Stomach (tissue), 9 donors: ENCODE measurements around the gene SHLD2. TPM values are rescaled to one million over a fixed set of nuclear protein-coding genes. Genes with fewer than 3 reads are reported as not detected.
"Not testable (repeated sequence)": the region's sequence is repeated elsewhere in the genome, so short reads cannot be mapped to it uniquely, and the experiment has no call there.

ENCODE experiments used
- DNase-seq, 2 donors: peaks; one replicate each; pipeline versions ENCODE4 v3.0.0 to v3.0.0-alpha.2; 2013 to 2019
- H3K27ac ChIP-seq, 5 donors: fragments of 200-600 bp in 4 of 5; sonication (generic) in 4 of 5; one replicate each; pipeline ENCODE4 v1.5.1; 2013 to 2019; ENCODE audit warnings: mild to moderate bottlenecking in 1 of 5, moderate library complexity in 1 of 5
- H3K27me3 ChIP-seq, 3 donors: fragments of 200-600 bp; sonication (generic); one replicate each; pipeline ENCODE4 v1.5.1; 2017 to 2019; ENCODE audit warnings: mixed run types in 1 of 3
- H3K36me3 ChIP-seq, 4 donors: fragments of 200-600 bp; sonication (generic); 1 replicate in 3 of 4; 2 replicates in 1 of 4; pipeline ENCODE4 v1.5.1; 2016 to 2019
- H3K4me1 ChIP-seq, 4 donors: fragments of 200-600 bp; sonication (generic); one replicate each; pipeline ENCODE4 v1.5.1; 2016 to 2019
- H3K4me3 ChIP-seq, 4 donors: fragments of 200-600 bp; sonication (generic) in 3 of 4; one replicate each; pipeline ENCODE4 v1.5.1; 2016 to 2019; ENCODE audit warnings: mild to moderate bottlenecking in 1 of 4
- H3K9me3 ChIP-seq, 4 donors: fragments of 200-600 bp; sonication (generic); one replicate each; pipeline ENCODE4 v1.5.1; 2016 to 2019
- WGBS, 5 donors: extraction: QIAGEN DNeasy Blood & Tissue Kit in 3 of 5; methylation state at CpG; one replicate each; pipeline versions ENCODE4 v1.1.5 to v1.1.7; 2013 to 2018; 5-methylcytosine and 5-hydroxymethylcytosine counted together
- intact Hi-C: fragments of 100-400 bp; cut with DNase I; formaldehyde crosslinking; loops from one replicate; pipeline ENCODE4 v1.15.1; 2023; ENCODE audit warnings: low total_unique reads
- polyA plus RNA-seq, 3 donors: library from polyadenylated mRNA; stranded (reverse); fragments of 200-250 nt; gene quantifications; one replicate each; pipeline ENCODE4 v1.2.3, GENCODE V29; 2013
- total RNA-seq, 5 donors: library from RNA; depleted of rRNA; stranded (reverse); fragments of >200 nt; gene quantifications; one replicate each; pipeline versions ENCODE4 v1.1.0 to v1.2.3, GENCODE V29; 2014 to 2016
- donor health status: healthy with polysubstance abuse.
- donor health status: Bipolar disorder and iron deficiency.
- donor health status: healthy.

The SHLD2 gene
- total and polyA plus RNA-seq, 8 donors, result 11.6 to 76.2 (median 18.0) TPM

DNA sequence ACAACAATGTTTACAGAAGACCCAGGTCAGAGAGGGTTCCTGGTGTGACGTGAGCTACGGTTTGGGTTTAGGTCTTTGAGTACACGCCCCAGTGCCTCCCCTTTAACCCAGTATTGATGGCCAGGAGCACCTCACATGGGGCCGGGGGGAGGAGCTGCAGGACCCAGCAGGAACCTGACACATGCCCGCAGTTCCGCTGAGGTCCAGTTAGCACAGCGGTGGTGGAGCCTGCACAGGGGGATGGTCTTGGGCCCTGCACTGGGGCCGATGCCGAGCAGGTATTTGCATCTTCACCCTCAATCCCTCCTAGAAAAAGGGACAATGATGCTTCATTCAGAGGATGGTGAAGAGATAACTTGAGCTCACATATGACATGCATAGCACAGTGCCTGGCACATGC lies 134.2 kb downstream of the SHLD2 start:
- H3K4me1 ChIP-seq, H3K27ac ChIP-seq, H3K9me3 ChIP-seq, H3K36me3 ChIP-seq, H3K4me3 ChIP-seq, intact Hi-C loops, H3K27me3 ChIP-seq, DNase-seq: not testable (repeated sequence)
- WGBS, 5 donors, result 85 to 98% (median 90%) methylated on average over 6 to 9 of the region's 9 CpGs

- DNase-seq, H3K9me3 ChIP-seq, H3K4me1 ChIP-seq, H3K4me3 ChIP-seq, intact Hi-C loops, H3K36me3 ChIP-seq, H3K27ac ChIP-seq, H3K27me3 ChIP-seq: not testable (repeated sequence)
- 60 to 80% (median 64%) methylated on average over 1 to 5 of the region's 7 CpGs; no CpG with 5 or more reads in 2 of the 5 donors for WGBS, 5 donors
These were observed 139.8 kb downstream of the SHLD2 start for GRCh38 chr10:87234854-87235253.

DNA sequence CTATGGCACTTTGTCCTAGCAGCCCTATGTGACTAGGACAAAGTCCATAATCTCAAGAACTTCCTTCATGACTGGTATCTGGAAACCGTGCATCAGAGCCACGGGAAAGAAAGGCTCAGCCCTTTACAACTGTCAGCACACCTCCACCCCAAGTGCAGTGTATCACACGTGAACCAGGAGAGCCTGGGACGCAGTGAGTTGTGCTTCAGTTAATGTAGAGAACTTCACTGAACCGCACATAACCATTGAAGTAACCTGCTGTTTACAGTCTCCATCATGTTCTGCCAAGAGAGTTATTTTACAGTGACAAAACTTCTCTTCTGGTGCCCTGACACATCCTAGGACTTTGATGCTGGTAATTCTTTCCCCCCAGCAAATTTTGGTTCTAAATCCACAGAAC lies 142.2 kb downstream of the SHLD2 start:
- H3K9me3 ChIP-seq, H3K27me3 ChIP-seq, H3K27ac ChIP-seq, DNase-seq, H3K4me3 ChIP-seq, intact Hi-C loops, H3K4me1 ChIP-seq, H3K36me3 ChIP-seq: not testable (repeated sequence)
- WGBS, 5 donors, result 96 to 100% (median 98%) methylated on average over 3 of the region's 5 CpGs

DNA sequence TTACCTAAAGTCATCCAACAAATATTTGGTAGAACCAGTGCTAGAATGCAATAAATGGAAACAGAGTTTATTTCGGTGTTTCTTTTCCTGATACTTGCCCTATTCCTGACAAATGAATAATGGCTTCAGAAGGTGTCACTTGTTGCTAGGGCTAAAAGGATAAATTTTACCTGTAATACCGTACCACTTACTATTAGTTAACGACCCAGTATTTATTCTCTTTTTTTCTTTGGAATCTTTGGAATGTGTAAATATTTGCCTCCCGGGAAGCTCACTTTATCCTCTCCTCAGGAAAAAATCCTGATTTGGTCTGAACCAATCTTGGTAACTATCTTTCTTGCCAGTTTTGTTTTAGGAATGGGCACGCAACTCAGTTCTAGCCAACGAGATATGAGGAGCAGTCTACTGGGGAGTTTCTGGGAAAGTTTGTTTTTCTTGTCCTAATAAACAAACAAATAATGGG lies 144.4 kb downstream of the SHLD2 start:
- H3K27ac ChIP-seq, DNase-seq, H3K4me3 ChIP-seq, intact Hi-C loops, H3K36me3 ChIP-seq, H3K27me3 ChIP-seq, H3K9me3 ChIP-seq, H3K4me1 ChIP-seq: not testable (repeated sequence)
- 22 to 69% (median 41%) methylated on average over 2 of the region's 6 CpGs; no CpG with 5 or more reads in 1 of the 5 donors for WGBS, 5 donors

Other genes starting within 250 kb of the SHLD2 start
- 10 to 100 TPM in 3 of 5 donors, 1 to 10 TPM in 2; 1.8 to 40.0 (median 12.9) TPM for gene MMRN2, start 137.6 kb upstream of the SHLD2 start, total RNA-seq
- gene MMRN2, start 137.6 kb upstream of the SHLD2 start, polyA plus RNA-seq, result 1 to 10 TPM in 2 of 3 donors, under 1 TPM in 1; 1.00 to 5.0 (median 3.1) TPM
- gene SNCG, start 136.6 kb upstream of the SHLD2 start, total RNA-seq, result 1 to 10 TPM in 4 of 5 donors, not detected in 1; 3.8 to 7.6 (median 5.6) TPM
- 10 to 100 TPM; 10.9 to 59.6 (median 26.4) TPM for gene SNCG, start 136.6 kb upstream of the SHLD2 start, polyA plus RNA-seq
- gene ADIRF, start 126.7 kb upstream of the SHLD2 start, total RNA-seq, result 10 to 100 TPM in 4 of 5 donors, 1 to 10 TPM in 1; 1.2 to 98.2 (median 28.6) TPM
- 100 to 1,000 TPM in 2 of 3 donors, 10 to 100 TPM in 1; 96.4 to 249 (median 101) TPM for gene ADIRF, start 126.7 kb upstream of the SHLD2 start, polyA plus RNA-seq
- gene FAM25A, start 74.9 kb upstream of the SHLD2 start, total RNA-seq, result not detected
- 10 to 100 TPM in 1 of 3 donors, not detected in 2; 11.9 TPM for gene FAM25A, start 74.9 kb upstream of the SHLD2 start, polyA plus RNA-seq
- gene GLUD1, start 363 bp upstream of the SHLD2 start, total RNA-seq, result 100 to 1,000 TPM in 2 of 5 donors, 10 to 100 TPM in 3; 56.2 to 260 (median 71.1) TPM
- gene GLUD1, start 363 bp upstream of the SHLD2 start, polyA plus RNA-seq, result 10 to 100 TPM; 50.6 to 76.8 (median 58.0) TPM
- 1 to 10 TPM in 2 of 5 donors, under 1 TPM in 2, not detected in 1; 0.45 to 7.0 (median 1.2) TPM for gene NUTM2A, start 130.2 kb downstream of the SHLD2 start, total RNA-seq
- 1 to 10 TPM in 2 of 3 donors, under 1 TPM in 1; 0.92 to 3.8 (median 1.3) TPM for gene NUTM2A, start 130.2 kb downstream of the SHLD2 start, polyA plus RNA-seq